OCI-LY3 (cell line): ENCODE results near the gene TSPEAR.
A peak's percentile ranks its signal among the peaks of the same experiment; 100 is the strongest.

Experiments used
- H2AFZ ChIP-seq: fragments of 200-600, 300-600 bp; shearing (Covaris generic); 2 replicates; pipeline ENCODE4 v1.6.0; 2014; ENCODE audit warnings: antibody characterized with exemption, low read depth, low read length
- H3K27ac ChIP-seq: fragments of 200-600, 300-600 bp; sonication (generic); 2 replicates; pipeline ENCODE4 v1.5.1; 2014; ENCODE audit warnings: mild to moderate bottlenecking, low read length, moderate library complexity, mixed read lengths
- H3K27me3 ChIP-seq: fragments of 200-600, 300-600 bp; sonication (generic); 2 replicates; pipeline ENCODE4 v1.6.1; 2014; ENCODE audit warnings: low read depth, low read length, mixed read lengths
- H3K36me3 ChIP-seq: fragments of 200-600, 300-600 bp; sonication (generic); replicated peaks from 2 replicates; pipeline ENCODE3; 2014; ENCODE audit warnings: low read depth, low read length, mixed read lengths
- H3K4me1 ChIP-seq: fragments of 300-600, 200-600 bp; sonication (generic); 2 replicates; pipeline ENCODE4 v1.6.1; 2014; ENCODE audit warnings: low read length, mixed read lengths
- H3K4me2 ChIP-seq: fragments of 200-600, 300-600 bp; sonication (generic); 2 replicates; pipeline ENCODE4 v1.6.1; 2014; ENCODE audit warnings: low read length, mixed read lengths
- H3K4me3 ChIP-seq: fragments of 300-600, 200-600 bp; sonication (generic); 2 replicates; pipeline ENCODE4 v1.5.1; 2014; ENCODE audit warnings: antibody characterized with exemption, mild to moderate bottlenecking, low read length, moderate library complexity
- H3K79me2 ChIP-seq: fragments of 300-600, 200-600 bp; shearing (Covaris generic); 2 replicates; pipeline ENCODE4 v1.6.1; 2014; ENCODE audit warnings: mild to moderate bottlenecking, low read length, mixed read lengths
- H3K9ac ChIP-seq: fragments of 300-600, 200-600 bp; shearing (Covaris generic); 2 replicates; pipeline ENCODE4 v1.6.0; 2014; ENCODE audit warnings: mild to moderate bottlenecking, low read length, moderate library complexity
- H3K9me3 ChIP-seq: fragments of 200-600, 300-600 bp; shearing (Covaris generic); 2 replicates; pipeline ENCODE4 v1.6.1; 2014; ENCODE audit warnings: low read length, mixed read lengths; ENCODE audit not compliant: insufficient read depth
- H4K20me1 ChIP-seq: fragments of 200-600, 300-600 bp; sonication (generic); 2 replicates; pipeline ENCODE4 v1.6.1; 2016; ENCODE audit warnings: low read length, mixed read lengths; ENCODE audit not compliant: insufficient read depth
- CTCF ChIP-seq: fragments of 200-600, 300-600 bp; sonication (generic); IDR thresholded peaks from 2 replicates; pipeline ENCODE4 v1.5.1; 2014; ENCODE audit warnings: antibody characterized with exemption, low read length, low read depth
- EZH2phosphoT487 ChIP-seq: fragments of 200-600 bp; shearing (Covaris generic); IDR thresholded peaks from 2 replicates; pipeline ENCODE4 v1.6.1; 2018; ENCODE audit warnings: antibody characterized with exemption, mixed run types, low read depth

TSPEAR gene

GRCh38 chr21:44547656-44548331, 163.6 kb downstream of the TSPEAR start:
- TF ChIP-seq CTCF (no peak), EZH2phosphoT487 (no peak)
- Histone ChIP-seq H3K4me1 (peaks cover 3% of the 10 kb centered on the region), H3K27me3 (no peaks in the 10 kb centered on the region), H3K9ac (no peak overlapping the region), H3K4me3 (no peak overlapping the region), H3K9me3 (0 out of 2 replicates have a peak, but pooled peaks cover 9% of the 10 kb centered on the region), H3K4me2 (no peak overlapping the region), H4K20me1 (no peaks in the 10 kb centered on the region), H3K79me2 (no peaks in the 10 kb centered on the region), H3K27ac (no peak overlapping the region), H2AFZ (peak overlapping the region; percentile 64; the same call in 1 of the 2 replicates), H3K36me3 (no peaks in the 10 kb centered on the region)

GRCh38 chr21:44544566-44544965, 166.8 kb downstream of the TSPEAR start:
- H3K79me2 ChIP-seq = no peaks in the 10 kb centered on the region
- no peaks in the 10 kb centered on the region for H3K27me3 ChIP-seq
- no peak overlapping the region for H2AFZ ChIP-seq
- H3K9ac ChIP-seq = no peak overlapping the region
- no peak overlapping the region for H3K4me2 ChIP-seq
- H3K4me1 ChIP-seq = peaks cover 3% of the 10 kb centered on the region
- 0 out of 2 replicates have a peak, but pooled peaks cover 9% of the 10 kb centered on the region for H3K9me3 ChIP-seq
- H4K20me1 ChIP-seq = no peaks in the 10 kb centered on the region
- H3K36me3 ChIP-seq = no peaks in the 10 kb centered on the region
- no peak overlapping the region for H3K4me3 ChIP-seq
- TF ChIP-seq EZH2phosphoT487 (no peak), CTCF (no peak)
- H3K27ac ChIP-seq = no peak overlapping the region

DNA sequence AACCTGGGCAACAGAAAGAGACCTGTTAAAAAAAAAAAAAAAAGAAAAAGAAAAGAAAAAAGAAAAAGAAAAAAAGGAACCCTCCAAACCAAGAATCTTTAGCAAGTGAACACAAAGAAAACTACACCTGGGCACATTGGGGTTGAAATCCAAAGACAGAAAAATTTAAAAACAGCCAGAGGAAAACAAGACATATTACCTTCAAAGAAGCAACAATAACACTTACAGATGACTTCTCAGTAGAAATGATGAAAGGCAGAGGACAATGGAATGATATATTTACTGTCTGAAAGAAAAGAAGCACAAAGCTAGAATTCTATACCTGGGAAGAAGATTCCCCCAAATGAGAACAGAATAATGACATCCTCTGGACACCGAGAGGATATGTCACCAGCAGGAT, 168.7 kb downstream of the TSPEAR start:
- Histone ChIP-seq H3K4me3 (no peak overlapping the region), H2AFZ (no peak overlapping the region), H3K27ac (no peak overlapping the region), H3K4me2 (no peak overlapping the region), H3K36me3 (no peaks in the 10 kb centered on the region), H4K20me1 (no peaks in the 10 kb centered on the region), H3K27me3 (no peaks in the 10 kb centered on the region), H3K9ac (no peak overlapping the region), H3K9me3 (0 out of 2 replicates have a peak, but pooled peaks cover 9% of the 10 kb centered on the region), H3K79me2 (no peaks in the 10 kb centered on the region), H3K4me1 (peaks cover 3% of the 10 kb centered on the region)
- TF ChIP-seq CTCF = no peak
- TF ChIP-seq EZH2phosphoT487 = no peak

DNA sequence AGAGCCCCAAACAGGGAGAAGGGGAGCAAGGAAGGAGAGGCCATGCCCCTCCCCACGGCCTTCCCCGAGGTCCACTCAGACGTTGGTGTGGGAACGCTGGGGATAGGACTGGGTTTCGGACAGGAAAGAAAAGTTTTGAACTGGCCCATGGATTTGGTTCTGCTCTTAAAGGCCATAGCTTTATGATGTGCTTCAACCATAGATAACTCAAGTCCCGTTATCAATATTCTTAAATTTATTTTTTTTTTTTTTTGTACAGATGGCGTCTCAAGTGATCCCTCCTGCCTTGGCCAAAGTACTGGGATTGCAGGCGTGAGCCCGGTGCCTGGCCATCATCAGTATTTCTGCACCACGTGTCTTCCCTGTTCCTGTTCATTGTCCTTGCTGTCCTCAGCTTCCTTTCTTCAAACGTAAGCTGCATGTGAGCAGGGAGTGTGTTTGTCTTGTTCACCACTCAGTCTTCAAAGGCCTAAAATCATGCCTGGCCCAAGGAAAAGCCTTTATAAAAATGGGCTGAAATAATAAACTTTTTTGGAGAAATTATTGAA, 170.6 kb downstream of the TSPEAR start:
- Histone ChIP-seq H3K27me3 (no peaks in the 10 kb centered on the region), H3K27ac (no peak overlapping the region), H2AFZ (no peak overlapping the region), H3K9me3 (no peaks in the 10 kb centered on the region), H3K4me3 (no peak overlapping the region), H3K4me1 (no peaks in the 10 kb centered on the region), H3K79me2 (no peaks in the 10 kb centered on the region), H3K36me3 (no peaks in the 10 kb centered on the region), H3K4me2 (no peak overlapping the region), H3K9ac (no peak overlapping the region), H4K20me1 (no peaks in the 10 kb centered on the region)
- TF ChIP-seq EZH2phosphoT487 (no peak), CTCF (no peak)
